Skeletal muscle satellite cell (primary cell): ENCODE data around the gene SPG11.
"Not testable (repeated sequence)": the region's sequence is repeated elsewhere in the genome, so short reads cannot be mapped to it uniquely, and the experiment has no call there.

Source experiments
- H3K27me3 ChIP-seq: 2 replicates; pipeline ENCODE4 v1.7.0; 2013; ENCODE audit warnings: low read length; ENCODE audit not compliant: control insufficient read depth, insufficient read depth
- H3K36me3 ChIP-seq: 2 replicates; pipeline ENCODE4 v1.7.0; 2013; ENCODE audit warnings: mild to moderate bottlenecking, control low read depth, low read length; ENCODE audit not compliant: insufficient read depth
- H3K4me1 ChIP-seq: 2 replicates; pipeline ENCODE4 v1.7.0; 2013; ENCODE audit warnings: low read length; ENCODE audit not compliant: control insufficient read depth, insufficient read depth
- H3K4me2 ChIP-seq: 2 replicates; pipeline ENCODE4 v1.7.0; 2013; ENCODE audit warnings: mild to moderate bottlenecking, low read length
- H3K4me3 ChIP-seq: 2 replicates; pipeline ENCODE4 v1.7.0; 2013; ENCODE audit warnings: low read length
- H3K9ac ChIP-seq: 2 replicates; pipeline ENCODE4 v1.7.0; 2013; ENCODE audit warnings: mild to moderate bottlenecking, low read depth, low read length, moderate library complexity
- H3K9me3 ChIP-seq: replicated peaks from 2 replicates; pipeline ENCODE4 v1.7.0; 2013; ENCODE audit warnings: mild to moderate bottlenecking, control low read depth, low read length

Gene SPG11

DNA sequence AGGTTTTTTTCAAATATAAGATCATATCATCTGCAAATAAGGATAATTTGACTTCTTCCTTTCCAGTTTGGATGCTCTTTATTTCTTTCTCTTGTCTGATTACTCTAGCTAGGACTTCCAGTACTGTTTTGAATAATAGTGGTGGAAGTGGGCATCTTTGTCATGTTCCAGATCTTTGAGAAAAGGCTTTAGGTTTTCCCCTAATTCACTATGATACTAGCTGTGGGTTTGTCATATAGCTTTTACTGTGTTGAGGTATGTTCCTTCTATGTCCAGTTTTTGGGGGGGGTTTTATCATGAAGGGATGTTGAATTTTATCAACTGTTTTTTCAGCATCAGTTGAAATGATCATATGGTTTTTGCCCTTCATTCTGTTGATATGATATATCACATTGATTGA lies 37.2 kb upstream of the SPG11 start:
- H3K27me3 ChIP-seq: peaks cover 19% of the 10 kb centered on the region
- H3K36me3 ChIP-seq, H3K4me1 ChIP-seq, H3K9me3 ChIP-seq, H3K9ac ChIP-seq, H3K4me2 ChIP-seq, H3K4me3 ChIP-seq: not testable (repeated sequence)

DNA sequence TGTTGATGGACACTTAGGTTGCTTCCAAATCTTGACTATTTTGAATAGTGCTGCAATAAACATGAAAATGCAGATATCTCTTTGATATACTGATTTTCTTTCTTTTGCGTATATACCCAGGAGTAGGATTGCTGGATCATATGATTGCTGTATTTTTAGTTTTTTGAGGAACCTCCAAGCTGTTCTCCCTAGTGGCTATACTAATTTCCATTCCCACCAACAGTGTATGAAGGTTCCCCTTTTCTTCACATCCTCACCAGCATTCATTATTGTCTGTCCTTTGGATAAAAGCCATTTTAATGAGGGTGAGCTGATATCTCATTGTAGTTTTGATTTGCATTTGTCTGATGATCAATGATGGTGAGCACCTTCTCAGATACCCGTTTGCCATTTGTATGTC lies 35.2 kb upstream of the SPG11 start:
- H3K9ac ChIP-seq: no peak overlapping the region
- no peak overlapping the region for H3K4me3 ChIP-seq
- H3K36me3 ChIP-seq: no peaks in the 10 kb centered on the region
- no peak overlapping the region for H3K4me2 ChIP-seq
- peaks cover 35% of the 10 kb centered on the region for H3K27me3 ChIP-seq
- H3K9me3 ChIP-seq: no peaks in the 10 kb centered on the region
- H3K4me1 ChIP-seq: no peaks in the 10 kb centered on the region

DNA sequence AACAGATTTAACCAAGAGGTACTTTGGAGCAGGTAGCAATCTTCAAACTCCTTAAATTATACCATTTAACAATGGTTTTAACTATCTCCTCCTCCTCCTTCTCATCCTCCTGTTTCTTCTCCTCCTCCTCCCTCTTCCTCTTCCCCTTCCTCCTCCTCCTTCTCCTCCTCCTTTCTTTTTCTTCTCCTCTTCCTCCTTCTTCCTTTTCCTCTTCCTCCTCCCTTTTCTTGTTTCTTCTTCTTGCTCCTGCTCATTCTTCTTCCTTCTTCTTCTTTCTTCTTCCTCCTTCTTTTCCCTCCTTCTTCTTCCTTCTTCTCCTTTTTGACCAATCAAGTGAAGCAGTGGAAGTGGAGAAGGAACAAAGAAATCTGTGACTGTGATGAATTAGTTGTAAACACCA lies 33.6 kb upstream of the SPG11 start:
- no peaks in the 10 kb centered on the region for H3K4me1 ChIP-seq
- H3K27me3 ChIP-seq: peaks cover 46% of the 10 kb centered on the region
- no peak overlapping the region for H3K9ac ChIP-seq
- no peaks in the 10 kb centered on the region for H3K36me3 ChIP-seq
- no peaks in the 10 kb centered on the region for H3K9me3 ChIP-seq
- no peak overlapping the region for H3K4me3 ChIP-seq
- H3K4me2 ChIP-seq: no peak overlapping the region

DNA sequence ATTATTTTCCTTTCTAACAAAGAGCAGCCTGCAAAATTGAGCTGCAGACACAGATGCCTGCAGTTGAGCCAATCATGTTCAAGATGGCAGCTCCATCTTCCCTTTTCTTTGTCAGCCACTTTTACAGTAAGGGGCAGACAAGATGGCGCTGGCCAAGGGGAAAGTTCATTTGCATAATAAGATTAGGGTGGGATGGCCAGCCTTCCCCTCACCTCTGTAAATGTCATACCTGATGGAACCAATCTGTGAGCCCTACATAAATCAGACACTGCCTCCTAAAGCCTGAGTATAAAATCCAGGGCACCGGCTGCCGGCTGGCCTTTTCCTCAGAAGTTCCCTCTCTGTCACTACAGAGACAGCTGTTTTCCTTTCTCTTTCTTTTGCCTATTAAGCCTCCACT lies 31.8 kb upstream of the SPG11 start:
- H3K36me3 ChIP-seq: no peaks in the 10 kb centered on the region

DNA sequence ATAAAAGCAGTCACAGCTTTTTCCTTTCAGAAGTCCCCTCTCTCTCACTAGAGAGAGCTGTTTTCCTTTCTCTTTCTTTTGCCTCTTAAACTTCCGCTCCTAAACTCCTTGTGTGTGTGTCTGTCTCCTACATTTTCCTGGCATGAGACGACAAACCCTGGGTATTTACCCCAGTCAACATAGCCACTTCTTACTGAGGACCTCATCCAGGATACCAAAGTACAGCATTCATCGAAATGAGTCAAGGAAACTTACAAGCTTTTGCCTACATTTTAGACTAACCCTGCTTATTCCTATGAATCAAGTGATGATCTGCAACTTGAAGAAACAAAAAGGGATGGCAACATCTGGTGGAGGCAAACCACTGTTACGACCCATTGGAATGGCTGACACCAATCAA lies 31.0 kb upstream of the SPG11 start:
- H3K4me3 ChIP-seq: no peak overlapping the region
- no peak overlapping the region for H3K9ac ChIP-seq
- no peaks in the 10 kb centered on the region for H3K4me1 ChIP-seq
- peaks cover 49% of the 10 kb centered on the region for H3K27me3 ChIP-seq
- no peaks in the 10 kb centered on the region for H3K9me3 ChIP-seq
- H3K36me3 ChIP-seq: no peaks in the 10 kb centered on the region
- no peak overlapping the region for H3K4me2 ChIP-seq

More for the DNA sequence above, 31.8 kb upstream of the SPG11 start:
- Histone ChIP-seq H3K4me1 (no peaks in the 10 kb centered on the region), H3K4me3 (no peak overlapping the region), H3K27me3 (peaks cover 49% of the 10 kb centered on the region), H3K9ac (no peak overlapping the region), H3K9me3 (no peaks in the 10 kb centered on the region), H3K4me2 (no peak overlapping the region)

DNA sequence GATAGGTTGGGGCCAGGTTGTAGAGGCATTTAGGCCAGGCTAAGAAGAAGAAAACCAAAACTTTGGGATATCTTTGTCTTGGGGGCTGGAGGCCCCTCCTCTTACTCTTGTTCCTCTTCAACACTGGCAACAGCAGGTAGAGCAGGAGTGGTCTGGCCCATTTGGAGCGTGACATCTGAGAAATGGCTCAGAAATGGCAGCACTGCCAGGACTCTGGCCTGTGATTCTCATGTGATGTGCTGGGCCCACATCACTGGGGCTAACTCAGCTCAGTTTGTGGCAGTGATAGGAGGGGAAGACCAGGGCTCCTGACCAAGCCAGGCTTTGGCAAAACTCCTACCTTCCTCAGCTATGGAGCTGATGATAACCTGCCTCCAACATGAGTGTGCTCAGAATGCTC lies 29.2 kb upstream of the SPG11 start:
- Histone ChIP-seq H3K9ac (no peak overlapping the region), H3K9me3 (no peaks in the 10 kb centered on the region), H3K4me1 (no peaks in the 10 kb centered on the region), H3K4me3 (no peak overlapping the region), H3K27me3 (peaks cover 40% of the 10 kb centered on the region), H3K4me2 (no peak overlapping the region), H3K36me3 (no peaks in the 10 kb centered on the region)

DNA sequence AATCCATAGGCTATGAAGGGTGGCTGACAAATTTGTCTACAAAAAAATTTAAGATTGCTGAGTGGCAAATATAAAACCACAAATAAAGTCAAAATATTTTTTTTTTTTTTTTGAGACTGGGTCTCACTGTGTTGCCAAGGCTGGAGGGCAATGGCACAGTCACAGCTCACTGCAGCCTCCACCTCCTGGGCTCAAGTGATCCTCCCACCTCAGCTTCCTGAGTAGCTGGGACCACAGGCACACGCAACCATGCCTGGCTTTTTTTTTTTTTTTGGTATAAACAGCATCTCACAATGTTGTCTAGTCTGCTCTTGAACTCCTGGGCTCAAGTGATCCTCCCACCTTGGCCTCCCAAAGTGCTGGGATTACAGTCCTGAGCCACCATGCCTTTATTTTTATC lies 26.8 kb upstream of the SPG11 start:
- peaks cover 25% of the 10 kb centered on the region for H3K27me3 ChIP-seq
- not testable (repeated sequence) for H3K4me2 ChIP-seq, H3K9ac ChIP-seq, H3K4me3 ChIP-seq, H3K4me1 ChIP-seq, H3K36me3 ChIP-seq, H3K9me3 ChIP-seq

DNA sequence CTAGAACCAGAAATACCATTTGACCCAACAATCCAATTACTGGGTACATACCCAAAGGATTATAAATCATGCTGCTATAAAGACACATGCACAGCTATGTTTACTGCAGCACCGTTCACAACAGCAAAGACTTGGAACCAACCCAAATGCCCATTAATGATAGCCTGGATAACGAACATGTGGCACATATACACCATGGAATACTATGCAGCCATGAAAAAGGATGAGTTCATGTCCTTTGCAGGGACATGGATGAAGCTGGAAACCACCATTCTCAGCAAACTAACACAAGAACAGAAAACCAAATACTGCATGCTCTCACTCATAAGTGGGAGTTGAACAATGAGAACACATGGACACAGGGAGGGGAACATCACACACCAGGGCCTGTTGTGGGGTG lies 25.9 kb upstream of the SPG11 start:
- not testable (repeated sequence) for H3K9ac ChIP-seq, H3K9me3 ChIP-seq, H3K4me2 ChIP-seq, H3K36me3 ChIP-seq, H3K4me1 ChIP-seq, H3K4me3 ChIP-seq
- H3K27me3 ChIP-seq: peaks cover 18% of the 10 kb centered on the region

DNA sequence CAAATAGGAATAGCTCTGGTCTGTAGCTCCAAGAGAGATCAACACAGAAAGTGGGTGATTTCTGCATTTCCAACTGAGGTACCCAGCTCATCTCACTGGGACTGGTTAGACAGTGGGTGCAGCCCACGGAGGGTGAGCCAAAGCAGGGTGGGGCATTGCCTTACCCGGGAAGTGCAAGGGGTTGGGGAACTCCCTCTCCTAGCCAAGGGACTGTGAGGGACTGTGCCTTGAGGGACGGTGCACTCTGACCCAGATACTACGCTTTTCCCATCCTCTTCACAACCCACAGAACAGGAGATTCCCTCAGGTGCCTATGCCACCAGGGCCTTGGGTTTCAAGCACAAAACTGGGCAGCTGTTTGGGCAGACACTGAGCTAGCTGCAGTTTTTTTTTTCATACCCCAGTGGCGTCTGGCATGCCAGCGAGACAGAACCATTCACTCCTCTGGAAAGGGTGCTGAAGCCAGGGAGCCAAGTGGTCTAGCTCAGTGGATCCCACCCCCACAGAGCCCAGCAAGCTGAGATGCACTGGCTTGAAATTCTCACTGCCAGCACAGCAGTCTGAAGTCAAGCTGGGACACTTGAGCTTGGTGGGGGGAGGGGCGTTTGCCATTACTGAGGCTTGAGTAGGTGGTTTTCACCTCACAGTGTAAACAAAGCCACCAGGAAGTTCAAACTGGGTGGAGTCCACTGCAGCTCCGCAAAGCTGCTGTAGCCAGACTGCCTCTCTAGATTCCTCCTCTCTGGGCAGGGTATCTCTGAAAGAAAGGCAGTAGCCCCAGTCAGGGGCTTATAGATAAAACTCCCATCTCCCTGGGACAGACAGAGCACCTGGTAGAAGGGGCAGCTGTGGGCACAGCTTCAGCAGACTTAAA lies 19.6 kb upstream of the SPG11 start:
- H3K4me2 ChIP-seq: peak overlapping the region; percentile 33
- not testable (repeated sequence) for H3K9ac ChIP-seq, H3K4me1 ChIP-seq, H3K36me3 ChIP-seq, H3K9me3 ChIP-seq, H3K4me3 ChIP-seq
- H3K27me3 ChIP-seq: peaks cover 30% of the 10 kb centered on the region

DNA sequence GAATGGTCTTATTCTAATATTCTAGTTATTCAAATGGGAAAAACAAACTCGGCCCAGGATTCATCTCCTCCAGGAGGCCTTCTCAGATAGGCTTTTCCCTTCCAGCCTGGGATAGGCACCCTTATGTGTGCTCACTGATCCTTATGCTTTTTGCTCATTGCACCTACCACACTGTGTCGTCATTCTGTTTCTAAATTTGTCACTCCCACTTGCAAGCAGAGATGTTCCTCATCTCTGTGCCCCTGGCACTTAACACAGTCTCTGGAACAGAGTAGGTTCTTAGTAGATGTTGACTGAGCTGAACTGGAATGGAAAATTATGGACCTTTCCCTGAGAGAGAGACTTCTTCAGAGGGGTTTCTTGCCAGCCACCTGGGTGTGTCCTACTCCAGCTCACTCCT lies 18.7 kb upstream of the SPG11 start:
- Histone ChIP-seq H3K36me3 (no peaks in the 10 kb centered on the region), H3K4me3 (no peak overlapping the region), H3K4me2 (no peak overlapping the region), H3K9me3 (no peaks in the 10 kb centered on the region), H3K9ac (no peak overlapping the region), H3K27me3 (peaks cover 34% of the 10 kb centered on the region), H3K4me1 (no peaks in the 10 kb centered on the region)

DNA sequence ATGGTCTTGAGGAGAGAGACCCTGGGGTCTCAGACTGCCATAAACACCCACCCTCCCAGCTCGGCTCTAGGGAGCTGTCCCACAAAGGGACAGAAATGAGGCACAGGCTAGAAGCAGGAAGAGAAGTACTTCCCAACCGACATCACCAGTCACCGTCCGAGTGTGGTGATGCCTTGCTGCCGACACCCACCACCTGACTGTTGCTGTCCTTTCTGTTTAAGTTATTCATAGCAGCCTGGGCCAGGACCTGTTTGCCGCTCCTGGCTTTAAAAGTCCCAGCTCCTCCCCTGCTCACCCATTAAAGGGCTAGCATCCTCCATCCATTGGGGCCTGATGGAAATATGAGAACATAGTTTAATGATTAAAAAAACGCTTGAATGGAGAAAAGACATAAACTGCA lies 13.2 kb upstream of the SPG11 start:
- no peak overlapping the region for H3K4me3 ChIP-seq
- H3K9me3 ChIP-seq: no peaks in the 10 kb centered on the region
- no peak overlapping the region for H3K4me2 ChIP-seq
- no peaks in the 10 kb centered on the region for H3K36me3 ChIP-seq
- H3K27me3 ChIP-seq: peaks cover 69% of the 10 kb centered on the region
- H3K4me1 ChIP-seq: no peaks in the 10 kb centered on the region
- H3K9ac ChIP-seq: no peak overlapping the region

DNA sequence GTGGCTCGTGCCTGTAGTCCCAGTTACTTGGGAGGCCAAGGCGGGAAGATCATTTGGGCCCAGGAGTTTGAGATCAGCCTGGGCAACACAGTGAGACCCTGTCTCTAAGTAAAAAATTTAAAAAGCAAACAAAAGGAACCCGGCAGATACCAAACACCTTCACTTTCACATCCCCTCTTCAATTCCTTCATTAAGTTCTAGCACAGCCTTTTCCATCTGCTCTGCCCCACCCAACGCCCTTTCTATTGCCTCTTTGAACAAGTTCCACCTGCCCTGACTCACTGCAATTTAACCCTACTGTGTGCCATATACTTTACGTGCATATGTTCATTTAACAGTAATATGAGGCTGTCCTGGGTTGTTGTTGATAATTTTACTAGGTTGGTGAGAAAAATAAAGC lies 12.4 kb upstream of the SPG11 start:
- Histone ChIP-seq H3K9me3 (no peaks in the 10 kb centered on the region), H3K4me2 (no peak overlapping the region), H3K27me3 (peaks cover 63% of the 10 kb centered on the region), H3K4me1 (no peaks in the 10 kb centered on the region), H3K9ac (no peak overlapping the region), H3K4me3 (no peak overlapping the region), H3K36me3 (no peaks in the 10 kb centered on the region)
